Activated gamma-delta T cell treated with anti-CD3 and anti-CD28 coated beads, Interleukin-2, amount 50 U/mL, for 16 hours (primary cell): Measurements from ENCODE around the gene UBASH3A.
A peak's percentile ranks its signal among the peaks of the same experiment; 100 is the strongest.

Experiments
- DNase-seq: peaks from one replicate; pipeline ENCODE4 v3.0.0-alpha.2; 2020; ENCODE audit warnings: low read depth

Gene UBASH3A

DNA sequence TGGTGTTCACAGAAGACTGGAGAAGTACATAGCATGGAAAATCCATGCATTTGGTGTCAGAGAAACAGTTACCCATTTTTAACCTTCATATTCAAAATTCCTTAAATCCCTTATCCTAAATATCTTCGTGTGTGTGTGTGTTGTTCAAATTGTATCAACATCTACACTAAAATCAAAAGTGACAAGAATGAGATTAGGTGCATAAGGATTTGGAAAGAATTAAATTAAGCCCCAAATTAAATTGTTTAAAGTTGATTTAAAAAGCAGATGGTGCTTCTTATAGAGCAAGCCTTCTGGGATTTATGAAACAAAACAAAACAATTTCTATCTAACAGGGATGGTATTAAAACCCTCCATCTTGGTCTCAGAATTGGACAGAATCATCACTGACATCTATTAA, 87.6 kb downstream of the UBASH3A start:
- DNase-seq = no peak

DNA sequence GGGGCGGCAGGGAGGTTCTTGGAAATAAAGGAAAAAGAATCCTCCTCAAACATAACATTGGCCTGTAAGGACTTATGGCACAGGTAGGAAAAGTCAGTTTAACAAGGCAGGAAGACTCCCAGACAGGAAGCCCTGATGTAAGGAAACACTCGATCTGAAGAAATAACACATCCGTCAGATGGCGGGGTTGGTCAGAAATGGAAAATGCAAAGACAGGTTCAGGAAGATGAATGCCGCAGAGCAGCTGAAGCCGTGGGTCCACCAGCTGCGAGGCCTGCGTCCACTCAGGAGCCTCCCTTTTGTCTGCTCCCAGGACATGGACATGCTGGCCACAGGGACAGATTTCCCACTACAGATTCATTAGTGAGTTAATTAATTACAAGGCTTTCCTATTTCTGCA, 88.5 kb downstream of the UBASH3A start:
- DNase-seq = no peak

- no peak for DNase-seq
These were observed 89.7 kb downstream of the UBASH3A start for GRCh38 chr21:42493109-42494060.

DNA sequence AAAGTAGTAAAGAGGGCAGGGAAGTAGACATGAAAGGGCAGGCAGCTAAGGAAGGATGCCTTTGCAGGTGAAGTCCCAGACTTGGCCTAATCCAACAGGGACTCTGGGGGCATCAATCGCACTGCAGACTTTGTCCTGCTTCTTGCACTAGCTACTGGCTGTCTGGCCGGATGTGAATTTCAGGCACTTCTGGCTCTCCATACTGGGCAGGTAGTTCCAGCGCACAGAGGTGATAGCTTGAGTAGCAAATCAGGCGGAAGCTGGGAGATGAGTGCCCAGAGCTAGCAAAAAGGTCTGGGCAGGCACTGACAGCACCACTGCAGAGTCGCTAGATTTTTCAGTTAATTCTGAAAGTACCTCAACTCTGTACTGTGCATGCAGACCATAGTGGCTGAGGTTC, 91.3 kb downstream of the UBASH3A start:
- no peak for DNase-seq

- DNase-seq = no peak
These were observed 92.0 kb downstream of the UBASH3A start for GRCh38 chr21:42495765-42496119.

GRCh38 chr21:42496120-42496838, 92.6 kb downstream of the UBASH3A start, which contains the start of gene RSPH1:
Gene RSPH1 (minus strand): TSS chr21:42496224. CDS start chr21:42496186, 38 bp downstream.
- DNase-seq = peak; percentile 98

- no peak for DNase-seq
These were observed 93.1 kb downstream of the UBASH3A start for GRCh38 chr21:42496839-42497202.
